Astrocyte of the cerebellum (primary cell): ENCODE results near the gene GPHN.

Source experiments
- DNase-seq: peaks from one replicate; pipeline ENCODE4 v3.0.0-alpha.2; 2011; ENCODE audit warnings: low read depth
- H3K4me3 ChIP-seq: 2 replicates; pipeline ENCODE4 v1.5.1; 2011; ENCODE audit warnings: mild to moderate bottlenecking, low read depth, low read length, moderate library complexity
- in situ Hi-C: cut with HindIII; loops from 2 replicates; pipeline ENCODE4 v1.10.0; 2017; ENCODE audit warnings: low sequenced_read_pairs
- TF ChIP-seq, protein P1 (sequence below): IDR thresholded peaks from 2 replicates; pipeline ENCODE4 v1.5.1; 2012; ENCODE audit warnings: low read length, low read depth, moderate library complexity, mild to moderate bottlenecking; ENCODE audit errors: missing control alignments

Gene GPHN

DNA sequence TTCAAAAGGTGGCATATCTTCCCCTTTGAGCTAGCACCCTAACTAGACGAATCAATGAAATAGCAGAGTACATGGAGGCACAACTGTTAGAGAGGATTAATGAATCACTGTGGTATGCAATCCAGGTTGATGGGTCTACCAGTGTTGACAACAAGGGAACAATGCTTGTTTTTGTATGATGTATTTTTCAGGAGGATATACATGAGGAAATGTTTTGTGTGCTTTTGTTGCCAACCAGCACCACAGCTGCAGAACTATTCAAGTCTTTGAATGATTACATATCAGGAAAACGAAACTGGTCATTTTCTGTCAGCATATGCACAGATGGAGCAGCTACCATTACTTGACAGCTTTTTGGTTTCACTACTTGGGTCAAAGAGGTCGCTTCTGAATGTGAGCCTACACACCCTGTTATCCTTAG, 142.6 kb downstream of the GPHN start:
- DNase-seq: no peak
- H3K4me3 ChIP-seq: no peak overlapping the region
- in situ Hi-C loops: no loop called here
- TF ChIP-seq, protein P1, sequence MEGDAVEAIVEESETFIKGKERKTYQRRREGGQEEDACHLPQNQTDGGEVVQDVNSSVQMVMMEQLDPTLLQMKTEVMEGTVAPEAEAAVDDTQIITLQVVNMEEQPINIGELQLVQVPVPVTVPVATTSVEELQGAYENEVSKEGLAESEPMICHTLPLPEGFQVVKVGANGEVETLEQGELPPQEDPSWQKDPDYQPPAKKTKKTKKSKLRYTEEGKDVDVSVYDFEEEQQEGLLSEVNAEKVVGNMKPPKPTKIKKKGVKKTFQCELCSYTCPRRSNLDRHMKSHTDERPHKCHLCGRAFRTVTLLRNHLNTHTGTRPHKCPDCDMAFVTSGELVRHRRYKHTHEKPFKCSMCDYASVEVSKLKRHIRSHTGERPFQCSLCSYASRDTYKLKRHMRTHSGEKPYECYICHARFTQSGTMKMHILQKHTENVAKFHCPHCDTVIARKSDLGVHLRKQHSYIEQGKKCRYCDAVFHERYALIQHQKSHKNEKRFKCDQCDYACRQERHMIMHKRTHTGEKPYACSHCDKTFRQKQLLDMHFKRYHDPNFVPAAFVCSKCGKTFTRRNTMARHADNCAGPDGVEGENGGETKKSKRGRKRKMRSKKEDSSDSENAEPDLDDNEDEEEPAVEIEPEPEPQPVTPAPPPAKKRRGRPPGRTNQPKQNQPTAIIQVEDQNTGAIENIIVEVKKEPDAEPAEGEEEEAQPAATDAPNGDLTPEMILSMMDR: no peak

DNA sequence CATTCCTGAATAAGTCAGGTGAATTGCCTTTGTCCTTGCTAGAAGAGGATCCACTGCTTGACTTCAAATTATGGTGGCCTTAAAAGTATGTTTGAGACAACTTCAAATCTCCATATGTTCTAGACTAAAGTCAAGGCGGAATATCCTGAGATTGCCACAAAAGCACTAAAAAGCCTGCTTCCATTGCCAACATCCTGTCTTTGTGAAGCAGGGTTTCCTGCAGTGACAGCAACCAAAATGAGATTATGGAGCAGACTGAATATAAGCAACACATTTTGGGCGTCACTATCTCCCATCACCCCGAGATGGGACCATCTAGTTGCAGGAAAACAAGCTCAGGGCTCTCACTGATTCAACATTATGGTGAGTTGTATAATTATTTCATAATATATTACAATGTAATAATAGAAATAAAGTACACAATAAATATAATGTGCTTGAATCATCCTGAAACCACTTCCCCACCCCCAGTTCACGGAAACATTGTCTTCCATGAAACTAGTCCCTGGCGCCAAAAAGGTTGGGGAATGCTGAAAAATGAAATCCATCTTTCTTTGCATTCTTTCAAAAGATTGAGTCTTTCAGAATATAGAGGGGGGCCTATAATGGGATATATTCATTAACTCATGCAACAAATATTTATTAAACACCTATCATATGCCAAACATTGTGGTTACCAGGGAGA, 143.7 kb downstream of the GPHN start:
- TF ChIP-seq, protein P1: no peak
- DNase-seq: no peak
- no peak overlapping the region for H3K4me3 ChIP-seq
- in situ Hi-C loops: no loop called here

DNA sequence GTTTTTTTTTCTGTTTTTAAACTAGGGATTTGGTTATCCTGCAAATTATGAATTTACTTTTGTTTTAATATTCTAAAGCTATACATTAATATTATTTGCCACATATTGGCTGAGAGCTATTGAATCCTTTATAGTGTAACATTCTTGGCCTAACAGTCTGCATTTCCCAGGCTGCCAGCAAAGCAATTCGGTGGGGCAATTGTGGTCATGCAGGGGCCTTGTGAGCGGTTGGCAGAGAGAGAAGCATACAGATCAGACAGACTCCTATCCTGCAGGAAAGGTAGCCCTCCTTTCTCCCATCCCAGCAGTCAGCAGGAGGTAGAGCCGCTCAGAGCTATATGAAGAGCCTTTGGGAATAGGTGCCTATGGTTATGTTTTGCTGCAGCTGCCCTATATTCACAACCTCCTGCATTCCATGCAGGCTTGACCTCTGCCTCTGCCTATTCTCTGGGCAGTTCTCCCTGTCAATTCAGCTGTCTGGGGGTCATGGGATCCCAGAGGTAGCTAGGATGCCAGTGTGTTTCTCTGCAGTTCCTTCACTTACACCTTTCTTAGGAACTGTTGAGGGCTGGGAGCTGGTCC, 144.7 kb downstream of the GPHN start:
- no peak for DNase-seq
- in situ Hi-C loops: no loop called here
- TF ChIP-seq, protein P1: no peak
- no peak overlapping the region for H3K4me3 ChIP-seq

DNA sequence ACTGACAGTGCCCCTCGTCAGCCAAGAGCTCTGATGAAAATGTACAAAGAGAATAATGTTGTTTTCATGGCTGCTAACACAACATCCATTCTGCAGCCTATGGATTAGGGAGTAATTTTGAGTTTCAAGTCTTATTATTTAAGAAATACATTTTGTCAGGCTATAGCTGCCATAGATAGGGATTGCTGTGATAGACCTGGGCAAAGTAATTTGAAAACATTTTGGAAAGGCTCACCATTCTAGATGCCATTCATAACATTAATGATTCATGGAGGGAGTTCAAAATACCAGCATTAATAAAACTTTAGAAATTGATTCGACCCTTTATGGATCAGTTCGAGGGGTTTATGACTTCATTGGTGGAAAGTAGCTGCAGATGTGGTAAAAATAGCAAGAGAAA, 149.8 kb downstream of the GPHN start:
- TF ChIP-seq, protein P1: no peak
- H3K4me3 ChIP-seq: no peak overlapping the region
- DNase-seq: no peak
- in situ Hi-C loops: no loop called here

DNA sequence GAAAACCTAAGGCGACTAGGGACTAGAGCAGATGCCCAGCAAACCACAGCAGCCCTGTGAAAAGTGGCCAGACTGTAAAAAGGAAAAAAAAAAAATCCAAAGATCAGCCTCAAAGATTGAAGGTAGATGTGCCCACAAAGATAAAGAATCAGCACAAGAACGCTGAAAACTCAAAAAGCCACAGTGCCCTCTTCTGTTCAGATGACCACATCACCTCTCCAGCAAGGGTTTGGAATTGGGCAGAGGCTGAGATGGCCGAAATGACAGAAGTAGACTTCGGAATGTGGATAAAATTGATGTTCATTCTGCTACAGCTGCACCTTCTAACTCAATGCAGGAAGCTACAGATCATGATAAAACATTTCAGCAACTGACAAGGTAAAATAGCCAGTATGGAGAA, 154.4 kb downstream of the GPHN start:
- TF ChIP-seq, protein P1: peak; percentile 27
- no peak for DNase-seq
- in situ Hi-C loops: no loop called here
- no peak overlapping the region for H3K4me3 ChIP-seq

DNA sequence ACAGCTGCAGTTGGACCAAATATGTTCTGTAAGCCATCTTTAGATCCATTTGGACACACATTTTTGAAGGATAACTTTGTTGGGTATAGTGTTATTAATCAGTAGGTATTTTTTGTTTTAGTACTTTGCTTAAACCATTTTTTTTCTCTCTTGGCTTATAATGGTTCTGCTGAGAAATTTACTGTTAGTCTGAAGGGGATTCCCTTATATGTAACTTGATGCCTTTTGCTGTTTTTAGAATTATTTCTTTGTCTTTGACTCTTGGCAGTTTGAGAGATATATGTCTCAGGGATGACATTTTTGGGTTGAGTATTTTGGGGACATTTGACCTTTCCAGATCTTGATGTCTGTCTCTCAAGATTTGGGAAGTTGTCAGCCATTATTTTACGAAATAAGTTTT, 169.8 kb downstream of the GPHN start:
- TF ChIP-seq, protein P1: no peak
- in situ Hi-C loops: no loop called here
- DNase-seq: no peak
- no peak overlapping the region for H3K4me3 ChIP-seq
